ENCODE measurements around the gene PGBD5. TPM values are rescaled to one million over a fixed set of nuclear protein-coding genes. Genes with fewer than 3 reads are reported as not detected.

The PGBD5 gene
- polyA plus RNA-seq, 3 donors, result 7.4 to 8.7 (median 7.7) TPM

- DNase-seq, result no peak
Measured at GRCh38 chr1:230265200-230266115, 160.7 kb downstream of the PGBD5 start.

Other genes starting within 250 kb of the PGBD5 start
- 10 to 100 TPM; 31.6 to 39.0 (median 36.0) TPM for gene COG2, start 216.1 kb upstream of the PGBD5 start, polyA plus RNA-seq (ENCODE audit: insufficient read length in 3 of 3)